Stimulated activated CD8-positive, alpha-beta memory T cell treated with anti-CD3 and anti-CD28 coated beads, Interleukin-7, amount 100 ng/mL, for 48 hours (primary cell): ENCODE results near the gene GJA3.

Source experiments
- DNase-seq, 2 donors: peaks; one replicate each; pipeline ENCODE4 v3.0.0-alpha.2; 2020; ENCODE audit warnings: low read depth in 1 of 2; ENCODE audit errors: extremely low read depth in 1 of 2

Gene GJA3

GRCh38 chr13:20185366-20186056 lies 24.7 kb upstream of the GJA3 start:
- DNase-seq, result no peak

DNA sequence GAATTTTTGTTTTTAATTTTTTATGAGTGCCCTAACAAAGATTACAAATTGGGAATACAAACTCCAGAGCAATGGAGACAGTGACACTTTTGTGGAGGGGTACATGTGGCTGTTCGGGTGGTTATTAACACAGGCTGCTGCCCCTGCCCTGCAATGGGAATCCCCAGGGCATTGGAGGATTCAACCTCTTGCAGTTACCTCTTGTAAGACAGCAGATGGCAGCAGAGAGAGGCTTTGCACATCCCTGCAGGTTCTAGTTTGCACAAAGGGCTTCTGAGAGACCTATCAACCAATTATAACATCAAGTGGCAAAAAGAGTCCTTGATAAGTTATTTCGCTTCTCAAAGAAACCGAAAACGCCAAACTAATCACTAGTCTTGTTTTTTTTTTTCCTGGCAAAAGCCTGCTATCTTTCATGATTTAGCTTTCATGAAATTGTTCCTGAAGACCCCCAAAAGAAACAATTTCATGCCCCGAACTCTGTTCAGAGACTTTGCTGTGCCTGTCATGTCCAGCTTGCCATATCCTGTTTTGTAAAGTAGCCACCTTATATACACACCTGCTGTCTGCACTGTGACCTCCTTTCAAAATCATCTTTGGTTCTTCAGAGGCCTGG lies 21.5 kb upstream of the GJA3 start:
- DNase-seq, result no peak

DNA sequence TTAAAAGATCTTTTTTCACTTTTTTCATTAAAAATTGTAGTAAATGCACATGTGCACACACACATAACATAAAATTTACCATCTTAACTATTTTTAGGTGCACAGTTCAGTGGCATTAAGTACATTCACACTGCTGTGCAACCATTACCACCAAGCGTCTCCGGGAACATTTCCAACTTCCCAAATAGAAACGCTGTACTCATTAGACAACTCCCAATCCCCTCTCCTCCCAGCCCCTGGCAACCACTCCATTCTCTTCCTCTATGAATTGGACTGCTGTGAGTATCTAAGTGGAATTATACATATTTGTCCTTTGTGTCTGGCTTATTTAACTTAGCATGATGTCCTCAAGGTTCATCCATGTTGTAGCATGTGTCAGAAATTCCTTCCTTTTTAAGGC lies 20.3 kb upstream of the GJA3 start:
- no peak for DNase-seq

GRCh38 chr13:20178156-20178555 lies 17.3 kb upstream of the GJA3 start:
- no peak for DNase-seq

GRCh38 chr13:20177049-20177831 lies 16.4 kb upstream of the GJA3 start:
- no peak for DNase-seq

- no peak for DNase-seq
Measured at GRCh38 chr13:20175907-20176652, 15.2 kb upstream of the GJA3 start.

GRCh38 chr13:20175406-20175794 lies 14.5 kb upstream of the GJA3 start:
- no peak for DNase-seq

GRCh38 chr13:20174656-20175405 lies 14.0 kb upstream of the GJA3 start:
- DNase-seq, result peak; percentile 58 to 78

- DNase-seq, result no peak
Measured at GRCh38 chr13:20173116-20173746, 12.4 kb upstream of the GJA3 start.

DNA sequence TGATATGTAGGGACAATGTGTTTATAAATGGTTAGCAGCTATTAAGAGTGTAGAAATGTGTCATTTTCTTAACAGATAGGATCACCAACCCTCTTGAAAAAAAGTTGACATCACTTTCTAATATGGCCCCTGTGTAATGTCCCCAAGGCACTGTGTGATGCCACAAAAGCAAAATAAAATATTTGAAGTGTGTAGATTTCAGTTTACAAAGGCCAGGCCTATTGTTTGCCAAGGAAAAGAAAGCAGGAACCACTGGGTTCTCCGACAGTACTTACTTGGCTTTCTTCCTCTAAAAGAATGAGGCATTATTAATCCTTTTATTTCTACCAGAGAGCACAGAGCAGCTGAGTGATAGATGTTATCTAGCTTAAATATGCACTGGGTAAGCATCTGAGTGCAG lies 10.5 kb upstream of the GJA3 start:
- no peak for DNase-seq

- no peak for DNase-seq
Measured at GRCh38 chr13:20170921-20171320, 10.1 kb upstream of the GJA3 start.

DNA sequence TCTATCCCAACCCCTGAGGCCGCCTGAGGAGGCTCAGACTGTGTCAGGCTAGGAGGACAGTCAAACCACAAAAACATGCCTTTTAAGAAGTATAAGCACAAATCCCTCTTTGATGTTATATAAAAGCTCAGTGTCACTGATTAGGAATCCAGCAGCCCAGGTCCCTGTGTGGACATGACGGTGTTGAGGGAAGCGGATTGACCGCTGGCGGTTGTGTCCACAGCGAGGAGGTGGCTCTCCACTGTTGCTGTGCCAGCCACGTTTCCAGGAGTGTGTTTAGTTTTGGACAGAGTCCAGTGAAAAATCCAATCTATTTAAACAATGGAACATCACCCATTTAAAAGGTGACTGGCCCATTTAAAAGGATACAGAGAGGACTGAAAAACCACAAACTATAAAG lies 7.5 kb upstream of the GJA3 start:
- no peak for DNase-seq

DNA sequence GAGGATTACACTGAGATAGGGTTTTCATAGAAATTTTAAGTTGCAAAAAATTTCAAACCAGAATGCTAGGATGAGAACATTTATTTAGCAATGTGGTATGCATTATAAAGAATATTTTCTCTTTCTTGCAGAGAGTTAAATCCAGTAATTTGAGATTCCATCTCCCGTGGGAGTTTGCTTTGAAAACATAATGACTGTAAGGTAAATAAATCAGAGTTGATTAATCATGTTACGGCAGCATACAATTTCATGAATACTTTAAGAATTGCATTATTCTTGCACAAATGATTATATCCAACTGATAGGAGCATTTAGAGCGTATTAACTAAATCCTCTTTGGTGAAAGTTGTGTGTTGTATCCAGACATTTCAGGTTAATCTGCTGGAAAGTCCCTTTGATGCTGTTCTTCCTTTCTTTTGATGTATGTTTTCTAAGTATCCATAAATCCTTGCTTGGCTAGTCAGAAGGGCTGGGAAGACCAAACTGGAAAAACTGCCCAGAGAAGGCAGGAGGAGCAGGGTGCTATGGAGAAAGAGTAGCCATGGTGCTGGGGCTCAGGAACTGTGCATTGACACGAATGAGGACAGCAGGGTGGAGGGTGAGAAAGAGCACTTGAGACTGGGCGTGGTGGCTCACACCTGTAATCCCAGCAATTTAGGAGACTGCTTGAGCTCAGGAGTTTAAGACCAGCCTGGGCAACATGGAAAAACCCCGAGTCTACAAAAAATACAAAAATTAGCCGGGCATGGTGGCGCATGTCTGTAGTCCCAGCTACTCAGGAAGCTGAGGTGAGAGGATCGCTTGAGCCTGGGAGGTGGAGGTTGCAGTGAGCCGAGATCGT lies 4.8 kb upstream of the GJA3 start:
- no peak for DNase-seq

- DNase-seq, result no peak
Measured at GRCh38 chr13:20161951-20162300, 1.1 kb upstream of the GJA3 start.

- peak; percentile 34 to 47 for DNase-seq
Measured at GRCh38 chr13:20161275-20161950, 561 bp upstream of the GJA3 start.

GRCh38 chr13:20159646-20160305 lies 1.1 kb downstream of the GJA3 start:
- DNase-seq, result no peak

- DNase-seq, result no peak
Measured at GRCh38 chr13:20157151-20157796, 3.6 kb downstream of the GJA3 start.

DNA sequence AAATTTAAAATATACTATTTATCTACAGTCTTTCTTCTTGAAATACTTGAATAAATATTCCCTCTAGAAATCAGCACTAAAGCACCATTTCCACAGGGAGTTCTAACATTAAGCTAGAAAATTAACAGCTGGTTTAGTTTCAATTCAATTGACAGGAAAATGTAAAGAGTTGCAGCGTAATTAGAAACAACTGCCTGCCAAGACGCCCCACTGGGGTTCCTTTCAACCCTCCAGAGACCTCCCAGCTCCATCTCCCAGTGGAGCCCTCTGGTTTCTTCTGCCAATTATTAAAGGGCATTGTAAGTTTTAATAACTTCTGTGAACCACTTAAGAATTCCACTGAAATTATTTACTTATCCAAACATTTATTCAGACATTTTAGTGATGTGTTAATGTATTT lies 4.2 kb downstream of the GJA3 start:
- no peak for DNase-seq
